Measurements from ENCODE around the gene LRRC49.
A peak's percentile ranks its signal among the peaks of the same experiment; 100 is the strongest.
"Not testable (repeated sequence)": the region's sequence is repeated elsewhere in the genome, so short reads cannot be mapped to it uniquely, and the experiment has no call there.

Gene LRRC49

GRCh38 chr15:70995383-70995970, 102.9 kb downstream of the LRRC49 start:
- DNase-seq (ENCODE audit: low spot score), result no peak

DNA sequence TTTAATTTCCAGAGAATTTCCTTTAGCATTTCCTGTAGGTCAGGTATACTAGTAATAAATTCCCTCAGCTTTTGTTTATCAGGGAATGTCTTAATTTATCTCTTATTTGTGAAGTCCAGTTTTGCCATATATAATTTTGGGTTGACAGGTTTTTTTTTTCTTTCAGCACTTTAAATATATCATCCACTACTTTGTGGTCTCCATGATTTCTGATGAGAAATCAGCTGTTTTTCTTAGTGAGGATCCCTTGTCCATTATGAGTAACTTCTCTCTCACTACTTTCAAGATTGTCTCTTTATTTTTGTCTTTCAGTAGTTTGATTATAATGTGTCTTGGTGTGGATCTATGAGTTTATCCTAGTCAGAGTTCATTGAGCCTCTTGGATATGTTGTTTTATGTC, 105.7 kb downstream of the LRRC49 start:
- DNase-seq (ENCODE audit: low spot score), result no peak

DNA sequence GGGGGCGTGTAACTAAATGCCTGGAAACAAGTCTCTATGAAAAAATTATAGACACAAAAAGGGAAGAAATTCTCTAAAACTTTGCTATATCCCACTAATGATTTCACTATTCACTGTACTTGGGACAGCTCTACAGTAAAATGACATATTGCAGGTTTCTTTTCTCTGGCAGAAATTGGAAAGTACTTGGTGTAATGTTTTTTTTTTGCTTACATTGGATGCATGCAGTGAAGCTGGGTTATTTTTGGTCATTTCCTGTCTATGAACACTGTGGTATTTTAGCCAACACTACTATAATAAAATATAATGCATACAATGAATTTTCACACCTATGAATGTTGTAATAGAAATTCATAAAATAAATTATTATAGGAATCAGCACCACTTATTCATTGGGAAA, 109.7 kb downstream of the LRRC49 start:
- no peak for DNase-seq (ENCODE audit: low spot score)

- DNase-seq (ENCODE audit: low spot score), result no peak
Observed at GRCh38 chr15:71003319-71003718, 110.7 kb downstream of the LRRC49 start.

GRCh38 chr15:71004506-71004905, 111.9 kb downstream of the LRRC49 start:
- not testable (repeated sequence) for DNase-seq (ENCODE audit: low spot score)

GRCh38 chr15:71005895-71006294, 113.3 kb downstream of the LRRC49 start:
- DNase-seq (ENCODE audit: low spot score), result no peak

GRCh38 chr15:71008250-71008870, 115.7 kb downstream of the LRRC49 start:
- DNase-seq (ENCODE audit: low spot score), result no peak

DNA sequence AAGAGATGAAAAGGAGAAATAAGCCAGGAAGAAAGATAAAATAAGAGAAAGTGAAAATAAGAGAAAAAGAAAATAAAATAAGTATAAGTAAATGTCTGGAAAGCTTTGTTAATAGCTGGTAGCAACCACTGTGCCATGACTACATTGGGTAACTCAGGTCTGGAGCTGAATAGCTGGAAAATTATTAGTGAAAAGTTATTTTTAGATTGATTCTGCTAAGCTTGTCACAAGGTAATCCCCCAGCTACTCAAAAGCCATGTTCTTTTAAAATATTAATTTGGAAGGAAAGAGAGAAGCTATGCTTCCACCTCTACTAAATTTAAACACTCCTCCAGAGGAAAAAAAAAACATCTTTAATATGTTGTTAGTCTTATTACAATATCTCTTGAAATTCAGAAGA, 117.8 kb downstream of the LRRC49 start:
- no peak for DNase-seq (ENCODE audit: low spot score)

- no peak for DNase-seq (ENCODE audit: low spot score)
Observed at GRCh38 chr15:71010997-71011396, 118.4 kb downstream of the LRRC49 start.

DNA sequence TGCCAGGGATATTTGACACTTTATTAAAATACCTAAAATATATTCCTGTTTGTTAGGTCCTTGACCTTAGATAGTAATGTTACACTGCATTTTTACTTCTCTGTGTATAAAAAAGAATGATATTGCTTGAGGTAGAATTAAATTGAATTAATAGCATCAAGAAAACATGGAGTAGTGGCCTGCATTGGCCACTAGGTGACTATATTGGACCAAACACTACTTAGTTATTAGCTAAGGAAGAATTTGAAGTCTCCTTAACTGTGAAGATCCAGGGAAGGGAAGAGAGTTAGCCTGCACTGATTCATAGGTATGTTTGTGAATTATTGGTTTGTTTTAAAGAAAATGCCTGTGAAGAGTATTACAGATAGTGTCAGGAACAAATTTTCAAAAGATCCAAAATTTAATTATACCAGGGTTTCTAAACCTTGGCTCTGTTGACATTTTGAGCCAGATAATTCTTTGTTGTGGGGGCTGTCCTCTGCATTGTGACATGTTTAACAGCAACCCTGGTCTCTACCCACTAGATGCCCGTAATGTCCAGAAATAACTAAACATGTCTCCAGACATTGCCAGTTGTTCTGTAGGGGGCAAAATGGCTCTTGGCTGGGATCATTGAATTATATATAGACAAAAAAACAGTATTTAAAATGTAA, 119.0 kb downstream of the LRRC49 start:
- no peak for DNase-seq (ENCODE audit: low spot score)

GRCh38 chr15:71013446-71013845, 120.8 kb downstream of the LRRC49 start:
- no peak for DNase-seq (ENCODE audit: low spot score)

GRCh38 chr15:71015342-71015741, 122.7 kb downstream of the LRRC49 start:
- DNase-seq (ENCODE audit: low spot score), result no peak

- not testable (repeated sequence) for DNase-seq (ENCODE audit: low spot score)
Observed at GRCh38 chr15:71031232-71031631, 138.6 kb downstream of the LRRC49 start.

DNA sequence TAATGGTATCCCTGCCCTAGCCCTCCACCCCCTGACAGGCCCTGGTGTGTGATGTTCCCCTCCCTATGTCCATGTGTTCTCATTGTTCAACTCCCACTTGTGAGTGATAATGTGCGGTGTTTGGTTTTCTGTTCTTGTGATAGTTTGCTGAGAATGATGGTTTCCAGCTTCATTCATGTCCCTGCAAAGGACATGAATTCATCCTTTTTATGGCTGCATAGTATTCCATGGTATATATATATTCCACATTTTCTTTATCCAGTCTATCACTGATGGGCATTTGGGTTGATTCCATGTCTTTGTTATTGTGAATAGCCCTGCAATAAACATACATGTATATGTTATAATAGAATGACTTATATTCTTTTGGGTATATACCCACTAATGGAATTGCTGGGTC, 142.9 kb downstream of the LRRC49 start:
- not testable (repeated sequence) for DNase-seq (ENCODE audit: low spot score)

- no peak for DNase-seq (ENCODE audit: low spot score)
Observed at GRCh38 chr15:71042356-71042922, 149.8 kb downstream of the LRRC49 start.

DNA sequence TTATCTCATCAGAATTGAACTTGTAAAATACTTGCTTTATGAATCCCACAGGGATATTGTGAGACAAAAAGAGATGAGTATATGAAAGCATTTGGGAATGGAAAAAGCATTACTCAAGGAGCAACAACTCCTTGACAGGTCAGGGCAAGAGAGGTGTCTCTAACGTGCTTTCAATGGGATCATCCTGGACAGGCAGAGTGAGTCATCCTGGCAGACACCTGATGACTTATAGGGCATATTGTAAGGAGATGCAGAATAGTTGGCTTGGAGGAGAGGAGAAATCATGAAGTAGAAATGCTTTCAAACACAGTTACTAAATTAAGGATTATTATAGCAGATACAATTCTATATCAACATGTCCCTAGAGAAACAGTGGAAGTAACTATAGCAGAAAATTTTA, 150.7 kb downstream of the LRRC49 start:
- no peak for DNase-seq (ENCODE audit: low spot score)

- DNase-seq (ENCODE audit: low spot score), result no peak
Observed at GRCh38 chr15:71044006-71044405, 151.4 kb downstream of the LRRC49 start.

DNA sequence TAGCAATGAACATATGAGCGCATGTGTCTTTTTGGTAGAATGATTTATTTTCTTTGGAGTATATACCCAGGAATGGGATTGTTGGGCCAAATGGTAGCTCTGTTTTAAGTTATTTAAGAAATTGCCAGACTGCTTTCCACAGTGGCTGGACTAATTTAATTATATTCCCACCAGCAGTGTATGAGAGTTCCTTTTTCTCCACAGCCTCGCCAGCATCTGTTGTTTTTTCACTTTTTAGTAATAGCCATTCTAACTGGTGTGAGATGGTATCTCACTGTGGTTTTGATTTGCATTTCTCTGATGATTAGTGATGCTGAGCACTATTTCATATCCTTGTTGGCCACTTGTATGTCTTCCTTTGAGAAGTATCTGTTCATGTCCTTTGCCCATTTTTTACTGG, 153.5 kb downstream of the LRRC49 start:
- DNase-seq (ENCODE audit: low spot score), result not testable (repeated sequence)

- no peak for DNase-seq (ENCODE audit: low spot score)
Observed at GRCh38 chr15:71048913-71049675, 156.5 kb downstream of the LRRC49 start.

DNA sequence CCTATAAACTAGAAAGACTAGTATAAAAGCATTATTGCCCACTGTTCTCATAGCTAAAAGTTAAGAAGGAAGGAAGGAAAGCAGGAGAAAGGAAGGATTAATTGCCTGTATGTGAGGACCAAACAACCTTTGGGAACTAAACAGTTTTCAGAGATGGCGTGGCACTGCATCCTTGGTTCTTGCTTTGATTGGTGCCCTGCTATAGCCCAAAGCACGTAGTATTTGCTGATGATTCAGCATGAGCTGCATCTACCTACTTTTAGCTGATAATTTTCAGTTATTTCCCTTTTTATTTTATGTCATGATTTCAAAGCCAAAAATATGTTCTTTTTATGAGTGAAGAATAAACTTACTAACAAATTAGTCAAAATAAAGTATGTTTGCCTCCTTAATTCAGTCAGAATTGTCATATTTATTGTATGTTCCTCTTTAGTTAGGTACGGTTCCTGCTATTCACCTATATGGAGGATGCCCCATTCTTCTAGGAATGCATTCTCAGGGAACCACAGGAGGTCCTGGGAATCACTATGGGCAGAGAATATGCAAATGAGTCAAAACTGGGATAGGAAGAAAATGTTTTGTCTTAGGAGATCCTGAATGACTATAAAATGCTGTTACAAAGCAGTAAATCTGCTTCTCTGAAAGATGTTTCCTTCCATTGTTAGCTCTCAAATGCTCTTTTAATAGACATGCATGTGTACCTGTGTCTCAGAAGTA, 157.2 kb downstream of the LRRC49 start:
- DNase-seq (ENCODE audit: low spot score), result no peak

GRCh38 chr15:71050461-71050860, 157.8 kb downstream of the LRRC49 start:
- DNase-seq (ENCODE audit: low spot score), result no peak

- peak; percentile 15 for DNase-seq (ENCODE audit: low spot score)
Observed at GRCh38 chr15:71051539-71051938, 158.9 kb downstream of the LRRC49 start.
